GM23338 (cell line): ENCODE data around the gene TTL. TPM values are rescaled to one million over a fixed set of nuclear protein-coding genes. Genes with fewer than 3 reads are reported as not detected.

ENCODE experiments used
- ATAC-seq: fragments of 200-7000 bp; cut with Tn5 transposase; 3 replicates; pipeline ENCODE4 v1.9.1; 2020
- DNase-seq: peaks from one replicate; pipeline ENCODE4 v3.0.0-alpha.2; 2015; ENCODE audit warnings: low spot score
- H2AFZ ChIP-seq: fragments of 200-600 bp; sonication (generic); 2 replicates; pipeline ENCODE4 v1.8.0; 2016; ENCODE audit warnings: antibody characterized with exemption, mild to moderate bottlenecking, moderate library complexity
- H3F3A ChIP-seq: fragments of 200-600 bp; sonication (generic); replicated peaks from 2 replicates; pipeline ENCODE4 v1.8.0; 2017; ENCODE audit warnings: antibody characterized with exemption, mixed run types, low read depth
- H3K27ac ChIP-seq: fragments of 200-600 bp; sonication (generic); 2 replicates; pipeline ENCODE4 v1.6.1; 2016; ENCODE audit warnings: low read depth
- H3K27me3 ChIP-seq: fragments of 200-600 bp; sonication (generic); 2 replicates; pipeline ENCODE4 v1.8.0; 2016; ENCODE audit warnings: mild to moderate bottlenecking, mixed run types, moderate library complexity; ENCODE audit not compliant: insufficient read depth
- H3K36me3 ChIP-seq: fragments of 200-600 bp; sonication (generic); 2 replicates; pipeline ENCODE4 v1.8.0; 2016; ENCODE audit warnings: mild to moderate bottlenecking; ENCODE audit not compliant: insufficient read depth
- H3K4me1 ChIP-seq: fragments of 200-600 bp; sonication (generic); 2 replicates; pipeline ENCODE4 v1.8.0; 2016; ENCODE audit warnings: mild to moderate bottlenecking, moderate library complexity; ENCODE audit not compliant: insufficient read depth
- H3K4me2 ChIP-seq: fragments of 200-600 bp; sonication (generic); 2 replicates; pipeline ENCODE4 v1.7.1; 2017; ENCODE audit warnings: mixed run types
- H3K4me3 ChIP-seq: fragments of 200-600 bp; sonication (generic); 2 replicates; pipeline ENCODE4 v1.6.1; 2016; ENCODE audit warnings: mixed run types
- H3K79me2 ChIP-seq: fragments of 200-600 bp; sonication (generic); replicated peaks from 2 replicates; pipeline ENCODE4 v1.8.0; 2017; ENCODE audit warnings: mild to moderate bottlenecking; ENCODE audit not compliant: insufficient read depth
- H3K9me2 ChIP-seq: fragments of 200-600 bp; sonication (generic); 2 replicates; pipeline ENCODE4 v1.8.0; 2017; ENCODE audit not compliant: insufficient read depth
- H4K20me1 ChIP-seq: fragments of 200-600 bp; sonication (generic); replicated peaks from 2 replicates; pipeline ENCODE4 v1.8.0; 2017; ENCODE audit warnings: mild to moderate bottlenecking; ENCODE audit not compliant: insufficient read depth
- H3K27ac Mint-ChIP-seq: 2 replicates; pipeline ENCODE4 v1.8.0; 2020; ENCODE audit warnings: inconsistent platforms, mild to moderate bottlenecking, moderate library complexity, mixed read lengths
- H3K27me3 Mint-ChIP-seq: 3 replicates; pipeline ENCODE4 v1.8.0; 2022; ENCODE audit warnings: low read depth, mild to moderate bottlenecking, moderate library complexity, mixed read lengths, inconsistent platforms; ENCODE audit not compliant: insufficient read depth, poor library complexity
- H3K36me3 Mint-ChIP-seq: 3 replicates; pipeline ENCODE4 v1.8.0; 2021; ENCODE audit warnings: low read depth, mild to moderate bottlenecking, inconsistent platforms, moderate library complexity, mixed read lengths
- H3K4me1 Mint-ChIP-seq: 3 replicates; pipeline ENCODE4 v1.8.0; 2020; ENCODE audit warnings: mild to moderate bottlenecking, inconsistent platforms, mixed read lengths
- H3K4me3 Mint-ChIP-seq: 3 replicates; pipeline ENCODE4 v1.8.0; 2021; ENCODE audit warnings: moderate library complexity, mild to moderate bottlenecking, inconsistent platforms, mixed read lengths
- H3K9me3 Mint-ChIP-seq: 3 replicates; pipeline ENCODE4 v1.8.0; 2020; ENCODE audit warnings: moderate library complexity, mild to moderate bottlenecking, inconsistent platforms, mixed read lengths
- CREB1 ChIP-seq: fragments of 250-450 bp; sonication (Bioruptor Pico); IDR thresholded peaks from 2 replicates; pipeline ENCODE4 v1.5.0; 2020; ENCODE audit warnings: low read depth, mild to moderate bottlenecking, moderate library complexity
- EZH2 ChIP-seq: fragments of 200-600 bp; sonication (generic); IDR thresholded peaks from one replicate; pipeline ENCODE4 v1.8.0; 2017; ENCODE audit warnings: antibody characterized with exemption, mild to moderate bottlenecking, low read depth; ENCODE audit not compliant: unreplicated experiment
- JUNB ChIP-seq: IDR thresholded peaks from one replicate; pipeline ENCODE4 v1.6.1; 2016; ENCODE audit warnings: antibody characterized with exemption; ENCODE audit not compliant: unreplicated experiment
- NANOG ChIP-seq: IDR thresholded peaks from 2 replicates; pipeline ENCODE4 v1.6.1; 2016; ENCODE audit warnings: antibody characterized with exemption, borderline replicate concordance
- POLR2AphosphoS5 ChIP-seq: IDR thresholded peaks from 2 replicates; pipeline ENCODE4 v1.6.1; 2016; ENCODE audit warnings: antibody characterized with exemption, low read depth
- STAT1 ChIP-seq: IDR thresholded peaks from one replicate; pipeline ENCODE4 v1.6.1; 2016; ENCODE audit warnings: antibody characterized with exemption; ENCODE audit not compliant: unreplicated experiment
- ZNF114 ChIP-seq: fragments of 250-450 bp; sonication (Bioruptor Pico); IDR thresholded peaks from 2 replicates; pipeline ENCODE4 v1.5.0; 2020; ENCODE audit warnings: mild to moderate bottlenecking, moderate library complexity
- ZNF331 ChIP-seq: fragments of 250-450 bp; sonication (Bioruptor Pico); IDR thresholded peaks from 2 replicates; pipeline ENCODE4 v1.5.0; 2020; ENCODE audit warnings: low read depth, mild to moderate bottlenecking, moderate library complexity
- ZNF462 ChIP-seq: fragments of 250-450 bp; sonication (Bioruptor Pico); IDR thresholded peaks from 2 replicates; pipeline ENCODE4 v1.5.0; 2020; ENCODE audit warnings: mild to moderate bottlenecking, moderate library complexity
- polyA plus RNA-seq: library from polyadenylated mRNA; unstranded; fragments of >200 nt; fragmentation: Nextera tagmentation; extraction: Ambion mirVana; gene quantifications from 2 replicates; pipeline ENCODE4 v1.2.1, GENCODE V29; 2016
- total RNA-seq: library from RNA; depleted of rRNA; stranded (reverse); fragments of >200 nt; shearing (Covaris generic); gene quantifications from 2 replicates; pipeline ENCODE4 v1.2.3, GENCODE V29; 2014
- TF ChIP-seq, protein P1 (sequence below): IDR thresholded peaks from 2 replicates; pipeline ENCODE4 v1.6.1; 2016; ENCODE audit warnings: antibody characterized with exemption
- TF ChIP-seq, protein P2 (sequence below), 2 experiments: fragments of 200-600 bp in 1 of 2; sonication (generic) in 1 of 2; conservative IDR thresholded peaks; 2 replicates each; pipeline versions ENCODE4 v1.5.1 to v1.6.1; 2016 to 2017; ENCODE audit warnings: antibody characterized with exemption in 2 of 2, low read depth in 2 of 2, mild to moderate bottlenecking in 2 of 2, moderate library complexity in 1 of 2

TTL gene
- total and polyA plus RNA-seq, 2 experiments from 2014 or later: 10.1 to 34.6 TPM

- no peaks in the 10 kb centered on the region for H3F3A ChIP-seq
- DNase-seq (no peak), ATAC-seq (no peak)
- H3K4me3 Mint-ChIP-seq: no peak overlapping the region
- H3K27me3 Mint-ChIP-seq: peaks cover 7% of the 10 kb centered on the region
- H3K79me2 ChIP-seq: no peaks in the 10 kb centered on the region
- H3K27ac Mint-ChIP-seq: no peak overlapping the region
- no peaks in the 10 kb centered on the region for H3K4me1 ChIP-seq
- TF ChIP-seq JUNB: no peak
- no peak for TF ChIP-seq ZNF114 (CRISPR knock-in tag)
- no peak for TF ChIP-seq NANOG
- TF ChIP-seq POLR2AphosphoS5: no peak
- no peak for TF ChIP-seq STAT1
- TF ChIP-seq, protein P1, sequence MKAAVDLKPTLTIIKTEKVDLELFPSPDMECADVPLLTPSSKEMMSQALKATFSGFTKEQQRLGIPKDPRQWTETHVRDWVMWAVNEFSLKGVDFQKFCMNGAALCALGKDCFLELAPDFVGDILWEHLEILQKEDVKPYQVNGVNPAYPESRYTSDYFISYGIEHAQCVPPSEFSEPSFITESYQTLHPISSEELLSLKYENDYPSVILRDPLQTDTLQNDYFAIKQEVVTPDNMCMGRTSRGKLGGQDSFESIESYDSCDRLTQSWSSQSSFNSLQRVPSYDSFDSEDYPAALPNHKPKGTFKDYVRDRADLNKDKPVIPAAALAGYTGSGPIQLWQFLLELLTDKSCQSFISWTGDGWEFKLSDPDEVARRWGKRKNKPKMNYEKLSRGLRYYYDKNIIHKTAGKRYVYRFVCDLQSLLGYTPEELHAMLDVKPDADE: no peak
- no peak for TF ChIP-seq ZNF331 (CRISPR knock-in tag)
- H3K9me3 Mint-ChIP-seq: no peaks in the 10 kb centered on the region
- H3K4me3 ChIP-seq: no peak overlapping the region
- no peaks in the 10 kb centered on the region for H3K4me1 Mint-ChIP-seq
- H3K27ac ChIP-seq: no peak overlapping the region
- peaks cover 7% of the 10 kb centered on the region; the same call in 1 of the 2 replicates for H3K27me3 ChIP-seq
- no peak overlapping the region for H2AFZ ChIP-seq
- H3K36me3 ChIP-seq: no peaks in the 10 kb centered on the region
- no peaks in the 10 kb centered on the region for H4K20me1 ChIP-seq
- no peak overlapping the region for H3K4me2 ChIP-seq
- H3K36me3 Mint-ChIP-seq: no peaks in the 10 kb centered on the region
- H3K9me2 ChIP-seq: no peaks in the 10 kb centered on the region
Observed at GRCh38 chr2:112474844-112475486, 7.0 kb upstream of the TTL start.

DNA sequence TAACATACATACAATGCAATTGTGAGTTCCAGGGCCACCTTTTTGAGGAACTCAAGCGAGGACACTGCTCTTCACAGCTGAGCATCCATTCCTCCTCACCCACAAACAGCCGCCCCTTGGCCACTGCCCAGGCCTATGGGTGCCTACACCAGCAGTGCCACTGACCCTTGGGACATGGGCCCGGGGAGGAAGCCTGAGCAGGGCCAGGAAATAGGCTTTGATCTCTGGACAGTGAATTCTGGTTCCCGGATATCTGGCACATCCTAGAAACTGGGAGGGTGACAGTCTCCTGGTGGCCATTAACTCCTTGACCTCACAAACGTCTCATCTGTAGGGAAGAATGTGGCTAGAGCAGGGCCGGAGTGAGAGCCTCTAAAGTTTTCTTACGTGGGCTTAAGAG lies 5.5 kb upstream of the TTL start:
- Mint-ChIP-seq H3K27ac (no peak overlapping the region), H3K27me3 (peaks cover 16% of the 10 kb centered on the region), H3K4me1 (peaks cover 4% of the 10 kb centered on the region; the same call in 2 of the 3 replicates), H3K4me3 (no peak overlapping the region), H3K36me3 (no peaks in the 10 kb centered on the region; the same call in 2 of the 3 replicates), H3K9me3 (no peaks in the 10 kb centered on the region)
- no peaks in the 10 kb centered on the region for H3K4me1 ChIP-seq
- no peaks in the 10 kb centered on the region for H3K79me2 ChIP-seq
- no peaks in the 10 kb centered on the region for H4K20me1 ChIP-seq
- H3K36me3 ChIP-seq: no peaks in the 10 kb centered on the region
- H3K4me3 ChIP-seq: no peak overlapping the region
- H3K27ac ChIP-seq: no peak overlapping the region
- no peak for DNase-seq
- H2AFZ ChIP-seq: no peak overlapping the region
- H3K9me2 ChIP-seq: no peaks in the 10 kb centered on the region
- ATAC-seq: no peak
- peaks cover 14% of the 10 kb centered on the region for H3K27me3 ChIP-seq
- peaks cover 5% of the 10 kb centered on the region; the same call in 1 of the 2 replicates for H3F3A ChIP-seq
- H3K4me2 ChIP-seq: no peak overlapping the region
- no peak for TF ChIP-seq ZNF462 (CRISPR knock-in tag)
- TF ChIP-seq, protein P1: no peak
- no peak for TF ChIP-seq EZH2
- no peak for TF ChIP-seq ZNF114 (CRISPR knock-in tag)
- no peak for TF ChIP-seq CREB1 (CRISPR knock-in tag)
- TF ChIP-seq, protein P2, sequence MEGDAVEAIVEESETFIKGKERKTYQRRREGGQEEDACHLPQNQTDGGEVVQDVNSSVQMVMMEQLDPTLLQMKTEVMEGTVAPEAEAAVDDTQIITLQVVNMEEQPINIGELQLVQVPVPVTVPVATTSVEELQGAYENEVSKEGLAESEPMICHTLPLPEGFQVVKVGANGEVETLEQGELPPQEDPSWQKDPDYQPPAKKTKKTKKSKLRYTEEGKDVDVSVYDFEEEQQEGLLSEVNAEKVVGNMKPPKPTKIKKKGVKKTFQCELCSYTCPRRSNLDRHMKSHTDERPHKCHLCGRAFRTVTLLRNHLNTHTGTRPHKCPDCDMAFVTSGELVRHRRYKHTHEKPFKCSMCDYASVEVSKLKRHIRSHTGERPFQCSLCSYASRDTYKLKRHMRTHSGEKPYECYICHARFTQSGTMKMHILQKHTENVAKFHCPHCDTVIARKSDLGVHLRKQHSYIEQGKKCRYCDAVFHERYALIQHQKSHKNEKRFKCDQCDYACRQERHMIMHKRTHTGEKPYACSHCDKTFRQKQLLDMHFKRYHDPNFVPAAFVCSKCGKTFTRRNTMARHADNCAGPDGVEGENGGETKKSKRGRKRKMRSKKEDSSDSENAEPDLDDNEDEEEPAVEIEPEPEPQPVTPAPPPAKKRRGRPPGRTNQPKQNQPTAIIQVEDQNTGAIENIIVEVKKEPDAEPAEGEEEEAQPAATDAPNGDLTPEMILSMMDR (conservative IDR thresholded peaks at IDR 0.05; ENCODE audit: low read depth in 2 of 2): no peak
- TF ChIP-seq ZNF331 (CRISPR knock-in tag): no peak
- TF ChIP-seq STAT1: no peak
- TF ChIP-seq JUNB: no peak
- TF ChIP-seq POLR2AphosphoS5: no peak
